GM21717 (cell line): ENCODE measurements around the gene RNF166.

Experiments used
- ATAC-seq: cut with Tn5 transposase; IDR thresholded peaks from one replicate; pipeline ENCODE4 v1.9.1; 2021; ENCODE audit warnings: mild to moderate bottlenecking, moderate library complexity; ENCODE audit not compliant: unreplicated experiment

RNF166 gene, protein sequence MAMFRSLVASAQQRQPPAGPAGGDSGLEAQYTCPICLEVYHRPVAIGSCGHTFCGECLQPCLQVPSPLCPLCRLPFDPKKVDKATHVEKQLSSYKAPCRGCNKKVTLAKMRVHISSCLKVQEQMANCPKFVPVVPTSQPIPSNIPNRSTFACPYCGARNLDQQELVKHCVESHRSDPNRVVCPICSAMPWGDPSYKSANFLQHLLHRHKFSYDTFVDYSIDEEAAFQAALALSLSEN

DNA sequence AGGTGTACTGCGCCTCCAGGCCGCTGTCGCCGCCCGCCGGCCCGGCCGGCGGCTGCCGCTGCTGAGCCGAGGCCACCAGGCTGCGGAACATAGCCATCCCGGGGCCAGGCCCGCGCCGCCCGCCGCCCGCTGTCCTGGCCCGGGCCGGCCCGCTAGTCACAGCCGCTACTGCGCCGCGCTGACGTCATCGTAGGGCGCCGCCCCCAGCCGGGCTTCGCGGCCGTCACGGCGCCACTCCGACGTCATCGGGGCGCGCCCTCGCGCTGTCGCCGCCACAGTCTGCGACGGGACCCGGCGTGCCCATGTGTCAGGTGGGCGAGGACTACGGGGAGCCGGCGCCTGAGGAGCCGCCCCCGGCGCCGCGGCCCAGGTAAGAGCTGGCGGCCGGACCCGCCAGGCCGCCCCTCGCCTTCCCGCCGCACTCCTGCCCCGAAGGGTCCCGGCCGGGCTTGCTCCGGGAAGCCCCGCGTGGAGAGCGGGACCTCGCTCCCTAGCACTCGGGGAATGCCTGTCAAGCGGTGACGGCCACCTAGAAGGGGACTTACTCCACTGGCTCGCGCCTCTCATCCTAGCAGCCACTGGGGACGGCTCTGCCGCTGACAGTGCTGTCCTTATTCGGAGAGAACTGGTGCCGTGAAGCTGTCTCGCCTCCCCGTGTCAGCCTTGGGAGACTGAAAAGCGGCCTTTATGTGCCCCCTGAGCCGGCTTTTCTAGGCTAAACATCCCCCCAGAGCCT is at the start of gene RNF166, which contains the start of gene CTU2:
TSS of gene RNF166 (minus strand) at position 180 of the 736 bp plus-strand sequence. CDS start at position 97, 83 bp downstream.
TSS of gene CTU2 (plus strand) at position 275 of the 736 bp plus-strand sequence. CDS start at position 303, 28 bp downstream.
- ATAC-seq = peak; percentile 46

DNA sequence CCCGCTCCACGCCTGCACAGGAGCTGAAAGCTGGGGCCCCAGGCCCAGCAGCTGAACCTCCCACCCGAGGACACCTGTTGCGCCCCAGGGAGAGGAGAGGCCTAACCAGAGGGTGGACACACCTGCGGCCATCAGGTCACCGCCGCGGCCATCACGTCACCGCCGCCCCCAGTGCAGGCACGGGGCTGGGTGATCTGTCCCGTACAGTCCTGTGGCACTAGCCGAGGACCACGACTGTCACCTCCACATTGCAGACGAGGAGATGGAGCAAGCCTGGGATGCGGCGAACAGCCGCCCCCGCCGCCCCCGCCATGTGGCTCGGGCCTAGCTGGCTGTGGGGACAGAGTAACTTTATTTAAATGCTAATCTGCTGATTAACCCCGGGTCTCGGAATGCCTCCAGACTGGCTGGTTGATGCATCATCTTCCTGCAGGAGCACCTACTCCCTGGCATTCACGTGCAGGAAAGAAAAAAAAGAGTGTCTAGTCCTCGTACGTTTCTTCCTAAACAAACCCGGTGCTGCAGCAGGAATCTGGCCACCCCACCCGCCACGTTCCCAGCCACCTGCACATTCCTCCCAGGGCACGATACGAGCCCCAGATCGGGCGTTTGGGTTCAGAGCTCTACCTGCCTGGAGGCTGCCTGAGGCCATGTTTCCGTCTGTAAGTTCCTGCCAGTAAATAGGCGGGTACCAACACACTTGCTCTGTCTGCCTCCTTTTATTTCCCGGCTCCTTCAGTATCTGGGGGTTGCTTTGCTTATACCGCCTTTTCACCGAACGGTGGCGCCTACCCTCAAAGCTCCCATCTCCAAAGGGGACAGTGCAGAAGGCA is 48.9 kb upstream of the RNF166 start:
- no peak for ATAC-seq

DNA sequence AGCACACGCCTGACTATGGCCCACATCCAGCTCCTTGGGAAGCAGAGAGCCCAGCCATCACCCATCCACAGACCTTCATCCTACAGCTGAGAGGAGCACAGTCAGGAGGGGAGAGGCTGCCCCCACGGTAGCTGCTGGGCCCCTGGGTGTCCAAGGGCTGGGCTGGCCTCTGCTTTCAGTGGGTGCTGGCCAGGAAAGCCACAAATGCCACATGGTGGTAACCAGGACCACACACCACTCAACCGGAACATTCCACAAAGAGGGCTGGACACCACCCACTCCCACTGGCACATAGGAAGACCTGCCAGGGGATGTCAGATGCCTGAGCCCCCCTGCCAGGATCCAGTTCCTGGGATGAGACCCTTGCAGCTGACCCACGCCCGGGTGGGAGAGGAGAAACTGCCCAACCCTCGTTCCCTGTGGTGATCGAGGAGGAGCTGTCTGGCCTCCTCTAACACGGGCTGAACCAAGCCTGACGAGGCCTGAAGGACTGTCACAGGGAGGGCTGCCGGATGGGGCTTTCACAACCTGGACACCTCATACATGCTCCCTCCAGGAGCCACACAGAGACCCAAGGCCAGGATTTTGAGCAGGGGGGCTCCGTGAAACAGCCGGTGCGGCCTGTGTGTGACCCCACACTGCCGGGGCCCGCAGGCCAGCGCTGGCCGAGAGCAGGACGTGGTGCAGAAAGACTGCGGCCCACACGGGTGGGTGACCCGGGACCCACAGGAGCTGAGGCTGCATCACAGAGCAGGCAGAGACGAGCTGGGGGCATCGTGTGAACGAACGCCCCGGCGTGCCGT is 48.1 kb upstream of the RNF166 start:
- no peak for ATAC-seq

DNA sequence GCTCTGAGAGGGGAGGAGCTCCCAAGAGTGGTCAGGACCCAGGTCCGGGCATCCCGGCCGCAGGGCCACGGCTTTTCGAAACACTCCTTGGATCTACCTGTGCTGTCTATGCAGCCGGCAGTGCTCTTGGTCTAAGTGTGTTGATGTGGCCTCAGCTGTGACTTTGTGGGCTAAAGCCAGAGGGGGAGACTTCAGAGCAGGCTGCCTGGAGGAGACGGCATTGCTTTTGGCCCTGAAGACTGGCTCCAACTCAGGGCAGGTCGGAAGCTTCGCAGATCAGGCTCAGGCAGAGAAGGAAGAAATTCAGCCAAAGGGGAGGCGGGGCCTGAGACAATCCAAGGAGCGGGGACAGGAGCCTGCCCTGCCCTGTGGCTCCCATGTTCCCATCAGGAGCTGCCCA is 47.4 kb upstream of the RNF166 start:
- ATAC-seq = no peak

DNA sequence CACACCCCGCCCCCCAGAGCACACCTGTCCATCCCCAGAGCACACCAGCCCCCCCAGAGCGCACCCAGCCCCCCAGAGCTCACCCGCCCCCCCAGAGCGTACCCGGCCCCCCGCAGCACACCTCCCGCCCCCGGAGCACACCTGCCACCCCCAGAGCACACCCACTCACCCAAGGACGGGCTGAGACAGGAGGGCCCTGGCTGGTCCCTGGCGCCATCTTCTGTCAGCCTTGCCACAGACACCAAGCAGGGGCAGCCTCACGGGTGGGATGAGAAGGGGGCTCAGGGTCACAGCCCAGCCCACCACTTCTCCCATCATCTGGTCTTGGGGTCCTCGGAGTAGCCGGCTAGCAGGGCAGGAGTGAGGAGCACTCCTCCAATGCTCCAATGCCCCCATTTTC is 47.0 kb upstream of the RNF166 start:
- no peak for ATAC-seq

DNA sequence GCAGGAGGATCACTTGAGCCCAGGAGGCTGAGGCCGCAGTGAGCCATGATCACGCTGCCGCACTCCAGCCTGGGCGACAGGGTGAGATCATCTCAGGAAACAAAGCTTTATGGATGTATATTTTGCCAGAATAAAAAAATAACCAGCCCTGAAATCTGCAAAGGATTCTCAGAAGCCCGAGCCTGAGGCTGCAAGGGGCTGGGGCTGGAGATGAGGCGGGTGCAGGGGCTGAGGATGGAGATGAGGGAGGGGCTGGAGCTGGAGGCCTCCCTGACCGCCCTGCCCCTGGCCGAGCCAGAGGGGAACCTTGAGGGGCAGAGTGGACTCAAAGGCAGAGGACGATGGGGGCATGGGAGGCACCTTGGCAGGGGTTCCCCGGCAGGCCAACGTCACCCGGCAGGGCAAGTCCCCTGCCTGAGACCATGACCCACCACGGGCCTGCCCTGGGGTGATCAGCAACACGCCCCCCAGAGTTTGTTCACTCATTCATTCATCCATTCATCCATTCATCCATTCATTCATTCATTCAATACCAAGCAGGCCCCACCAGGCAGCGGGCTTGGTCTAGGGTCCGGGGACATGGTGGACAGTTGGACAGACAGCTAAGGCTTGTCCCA is 46.3 kb upstream of the RNF166 start:
- no peak for ATAC-seq

DNA sequence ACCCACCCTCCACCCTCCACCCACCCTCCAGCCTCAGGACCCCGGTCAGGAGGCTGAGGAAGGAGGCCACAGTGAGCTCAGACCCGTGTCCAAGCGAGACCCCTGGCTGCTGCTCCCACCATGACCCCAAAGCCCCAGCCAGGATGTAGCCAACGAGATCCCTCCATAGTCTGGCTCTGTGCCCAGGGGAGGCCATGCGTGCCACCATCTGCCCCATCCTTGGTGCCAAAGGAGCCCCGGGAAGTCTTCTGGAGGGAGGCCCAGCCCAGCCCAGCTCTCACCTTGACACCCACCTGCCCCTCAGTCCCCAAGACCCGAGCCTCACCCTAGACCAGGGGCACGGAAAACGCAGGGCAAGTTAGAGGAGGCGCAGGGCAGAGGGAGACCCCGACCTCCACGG is 44.6 kb upstream of the RNF166 start:
- no peak for ATAC-seq

DNA sequence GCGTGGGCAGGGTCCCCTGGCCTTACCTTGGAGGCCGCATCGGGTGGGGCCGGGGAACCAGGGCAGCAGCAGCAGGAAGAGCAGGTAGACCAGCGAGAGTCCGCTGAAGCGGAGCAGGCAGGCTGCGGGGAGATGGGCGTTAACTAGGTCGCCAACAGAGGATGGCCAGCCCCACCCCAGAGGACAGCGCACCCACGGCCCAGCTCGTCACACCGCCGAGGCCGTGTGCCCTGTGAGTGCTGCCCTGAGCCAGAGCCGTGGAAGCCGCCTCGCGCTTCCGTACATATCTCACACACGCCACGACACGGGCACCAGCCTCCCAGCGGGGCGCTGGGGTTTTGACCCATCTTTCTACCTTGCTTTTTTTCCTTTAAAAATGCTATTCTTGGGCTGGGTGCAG is 43.1 kb upstream of the RNF166 start:
- ATAC-seq = no peak

DNA sequence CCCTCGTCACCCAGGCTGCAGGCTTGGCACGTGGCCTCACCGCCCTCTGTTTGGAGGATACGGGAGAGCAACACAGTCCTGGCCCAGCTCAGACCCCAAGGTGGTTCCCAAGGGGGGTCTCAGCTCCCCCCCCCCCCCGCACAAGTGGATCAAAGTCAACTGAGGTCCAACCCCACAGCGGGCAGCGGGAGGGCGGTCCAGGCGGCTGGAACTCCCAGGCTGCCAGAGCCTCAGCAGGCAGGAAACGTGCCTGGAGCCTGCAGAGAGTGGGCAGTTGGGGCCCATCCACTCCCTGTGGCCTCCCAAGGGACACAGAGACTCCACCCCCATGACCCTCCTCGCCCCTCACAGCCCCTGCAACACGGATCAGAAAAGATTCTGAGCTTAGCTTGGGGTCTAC is 42.2 kb upstream of the RNF166 start:
- no peak for ATAC-seq

DNA sequence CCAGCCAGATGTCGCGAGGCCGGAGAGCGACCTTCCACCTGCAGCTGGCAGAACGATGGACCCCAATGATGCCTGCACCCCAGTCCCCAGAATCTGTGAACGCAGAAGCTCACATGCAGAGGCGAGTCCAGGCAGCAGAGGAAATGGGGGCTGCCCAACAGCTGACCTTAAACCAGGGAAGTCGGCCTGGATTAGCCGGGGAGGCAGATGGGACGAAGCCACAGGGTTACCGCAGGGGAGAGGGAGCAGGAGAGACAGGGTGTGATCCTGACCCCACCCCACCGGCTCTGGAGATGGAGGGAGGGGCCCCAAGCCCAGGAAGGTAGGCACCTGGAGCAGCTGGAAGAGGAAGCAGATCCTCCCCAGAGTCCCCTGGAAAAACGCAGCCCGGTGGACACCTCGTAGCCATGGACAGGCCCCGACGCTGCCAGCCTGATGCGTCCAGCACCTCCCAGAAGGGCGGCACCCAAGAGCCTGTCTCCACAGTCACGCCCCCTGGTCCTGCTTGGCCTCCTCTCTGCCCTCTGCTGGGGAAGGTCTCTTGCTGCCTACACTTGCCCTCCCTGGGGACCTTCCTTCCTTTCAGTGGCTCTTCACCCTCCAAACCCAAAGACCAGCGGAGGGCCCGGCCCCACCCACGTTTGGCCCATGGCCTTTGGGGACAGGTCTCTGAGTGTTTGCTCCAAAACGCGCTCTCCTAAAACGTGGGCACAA is 41.5 kb upstream of the RNF166 start:
- no peak for ATAC-seq

DNA sequence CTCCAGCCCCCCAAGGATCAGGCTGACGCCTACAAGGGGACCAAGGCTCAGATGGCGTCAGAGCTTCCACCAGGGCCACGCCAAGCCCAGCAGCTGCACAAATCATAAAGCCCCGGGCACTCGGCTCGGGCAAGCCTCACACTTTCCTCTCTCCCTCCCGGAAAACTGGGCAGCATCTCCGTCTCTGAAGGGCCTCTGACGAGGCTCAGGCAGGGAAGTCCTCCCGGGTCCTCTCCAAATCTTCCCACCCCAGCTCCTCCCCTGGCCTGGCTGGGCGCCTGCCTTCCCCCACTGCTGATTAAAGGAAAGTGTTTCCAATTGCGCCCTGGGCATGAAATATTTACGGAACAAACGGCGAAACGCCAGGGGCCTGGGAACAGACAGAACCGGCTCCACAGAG is 40.3 kb upstream of the RNF166 start:
- ATAC-seq = no peak

DNA sequence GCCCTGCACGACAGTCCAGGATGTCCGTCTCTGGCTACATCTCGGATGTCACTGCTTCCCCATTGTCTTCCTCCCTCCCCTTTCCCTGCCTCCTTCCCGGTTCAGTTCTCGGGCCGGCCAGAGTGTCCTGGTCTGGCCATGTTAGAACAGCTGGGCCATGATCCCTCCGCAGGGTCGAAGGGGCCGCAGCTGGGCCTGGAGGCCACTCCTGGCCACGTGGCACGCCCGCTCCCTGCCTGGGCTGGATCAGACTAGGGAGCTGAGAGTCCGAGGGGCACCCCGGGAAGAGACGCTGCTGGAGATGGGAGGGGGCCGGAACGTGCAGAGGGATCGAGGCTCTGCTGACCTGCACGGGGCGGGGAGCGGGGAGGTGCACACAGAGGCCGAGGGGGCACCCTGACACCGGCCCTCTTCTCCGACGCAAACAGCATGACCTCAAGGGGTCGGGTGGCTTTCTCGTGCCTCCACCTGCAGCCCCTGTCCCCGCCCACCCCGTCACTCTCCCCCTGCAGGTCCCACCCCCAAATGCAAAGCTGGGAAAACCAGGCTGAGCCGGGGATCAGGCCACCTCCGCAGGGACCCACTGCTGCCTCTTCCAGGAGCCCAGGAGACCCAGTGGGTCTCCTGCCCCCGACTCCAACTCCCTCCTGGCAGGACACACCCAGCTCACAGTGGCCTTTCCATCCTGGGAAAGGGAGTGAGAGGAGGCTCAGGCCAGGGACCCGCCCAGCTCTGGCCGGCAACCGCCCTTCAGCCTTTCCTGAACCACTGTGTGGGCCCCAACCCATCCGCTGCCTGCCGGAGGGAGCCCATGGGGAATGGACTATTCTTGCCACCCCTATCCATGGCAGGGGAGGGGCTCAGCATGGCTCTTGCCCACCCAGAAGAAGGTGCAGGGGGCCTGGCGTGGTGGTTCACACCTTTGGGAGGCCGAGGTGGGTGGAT is 38.6 kb upstream of the RNF166 start:
- ATAC-seq = no peak

DNA sequence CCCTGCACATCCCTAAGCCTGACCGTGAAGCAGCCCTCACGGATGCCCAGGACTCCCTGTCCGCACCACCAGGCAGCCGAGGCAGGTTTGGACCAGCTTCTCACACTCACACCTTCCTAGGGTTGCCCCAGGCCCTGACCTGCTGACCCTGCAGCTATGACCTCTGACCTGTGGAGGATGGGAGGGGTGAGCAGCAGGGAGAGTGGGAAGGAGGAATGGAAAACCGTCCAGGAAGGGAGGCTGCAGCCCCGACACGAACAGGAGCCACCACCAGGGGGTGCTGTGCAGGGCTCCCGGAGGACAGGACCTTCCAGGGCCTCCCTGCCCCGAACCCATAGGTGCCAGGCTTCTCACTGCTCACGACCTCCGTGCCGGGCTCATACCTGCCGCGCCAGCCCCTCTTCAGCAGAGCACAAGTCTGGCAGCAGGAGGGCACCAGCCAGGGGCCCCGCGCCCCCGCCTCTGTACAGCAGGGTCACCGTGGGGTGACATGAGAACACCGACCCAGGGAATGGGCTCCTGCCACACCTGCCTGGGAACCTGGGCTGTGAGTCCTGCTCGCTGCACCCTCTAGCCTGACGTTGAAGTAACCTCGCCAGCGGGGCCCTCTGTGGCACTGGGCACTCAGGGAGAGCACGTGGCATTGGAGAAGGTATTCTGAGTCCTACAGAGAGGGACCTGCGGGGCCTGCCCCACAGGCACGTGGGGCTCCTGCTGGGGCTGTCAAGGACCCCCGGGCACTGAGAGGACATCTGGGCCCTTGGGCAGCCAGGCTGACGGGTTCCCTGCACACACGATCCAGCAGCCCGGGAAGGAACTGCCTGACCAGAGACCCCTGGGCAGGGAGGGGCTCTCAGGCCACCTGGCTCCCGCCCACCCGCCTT is 37.7 kb upstream of the RNF166 start:
- no peak for ATAC-seq

DNA sequence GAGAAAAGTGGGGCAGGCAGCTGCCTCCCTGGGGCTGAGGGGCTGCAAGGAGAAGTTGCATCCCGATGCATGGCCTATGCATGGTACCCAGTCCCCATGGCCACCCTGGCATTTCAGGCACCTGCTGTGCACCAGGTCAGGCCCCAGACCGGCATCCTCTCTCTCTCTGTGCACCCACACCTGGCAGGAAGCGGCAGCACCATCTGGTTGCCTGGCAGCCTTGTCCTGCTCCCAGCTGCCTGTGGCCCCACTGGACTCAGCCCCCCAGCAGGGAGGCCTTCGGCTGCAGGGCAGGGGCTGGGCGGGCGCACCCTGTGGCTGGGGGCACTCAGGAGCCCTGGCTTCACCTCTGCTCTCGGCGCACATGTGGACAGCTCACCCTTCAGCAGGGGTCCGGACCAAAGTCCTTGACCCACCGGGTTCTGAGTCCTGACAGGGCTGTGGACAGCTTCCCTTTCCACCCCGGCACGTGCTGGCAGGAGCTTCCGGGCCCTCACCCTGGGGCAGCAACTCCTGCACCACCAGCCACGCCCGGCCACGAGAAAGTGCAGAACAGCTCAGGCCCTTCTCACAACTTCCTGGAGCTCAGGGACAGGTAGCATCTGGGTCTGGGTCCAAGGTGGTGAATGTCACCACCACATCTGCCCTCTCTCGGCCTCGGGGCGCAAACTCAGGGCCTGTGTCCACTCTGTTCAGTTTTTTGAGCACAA is 36.8 kb upstream of the RNF166 start:
- no peak for ATAC-seq

DNA sequence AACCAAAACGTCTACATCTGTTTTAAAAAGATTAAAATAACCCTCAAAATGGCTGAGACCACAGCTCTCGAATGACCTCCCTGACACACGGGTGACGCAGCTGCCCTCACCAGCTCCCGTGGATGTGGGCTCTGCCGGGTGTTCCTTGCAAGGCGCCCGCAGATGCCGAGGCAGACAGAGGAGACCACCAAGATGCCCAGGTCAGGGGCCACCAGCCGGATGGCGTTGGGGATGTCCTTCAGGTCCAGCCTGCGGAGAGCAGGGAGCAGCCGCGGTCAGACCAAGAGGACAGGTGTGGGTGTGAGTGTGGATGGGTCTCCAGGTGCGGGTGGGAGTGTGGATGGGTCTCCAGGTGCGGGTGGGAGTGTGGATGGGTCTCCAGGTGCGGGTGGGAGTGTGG is 35.2 kb upstream of the RNF166 start:
- ATAC-seq = no peak

DNA sequence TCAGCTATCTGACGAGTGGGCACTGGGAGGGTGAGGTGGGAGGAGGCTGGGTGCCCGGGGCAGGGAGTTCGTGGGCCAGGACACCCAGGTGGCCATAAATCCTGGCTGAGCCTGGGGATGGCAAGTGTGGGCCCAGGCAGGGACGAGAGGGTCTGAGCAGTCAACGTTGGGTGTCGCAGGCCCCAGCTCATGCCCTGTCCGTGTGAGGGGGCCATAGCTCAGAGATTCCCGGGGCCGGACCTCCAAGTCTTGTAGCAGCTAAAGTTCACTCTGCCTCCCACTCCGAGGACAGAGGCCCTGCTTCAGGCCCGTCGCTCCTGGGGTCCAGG is 34.5 kb upstream of the RNF166 start:
- ATAC-seq = no peak
